IPS-18c (cell line): ENCODE results near the gene DNAI2.

ENCODE experiments used
- H3K4me3 ChIP-seq: 2 replicates; pipeline ENCODE4 v1.7.0; 2013; ENCODE audit warnings: low read depth, mild to moderate bottlenecking, low read length, moderate library complexity; ENCODE audit not compliant: insufficient read depth
- H3K9me3 ChIP-seq: one replicate; pipeline ENCODE4 v1.6.1; 2013; ENCODE audit warnings: mild to moderate bottlenecking, low read length, moderate library complexity; ENCODE audit not compliant: control insufficient read depth, insufficient read depth

DNAI2 gene, protein sequence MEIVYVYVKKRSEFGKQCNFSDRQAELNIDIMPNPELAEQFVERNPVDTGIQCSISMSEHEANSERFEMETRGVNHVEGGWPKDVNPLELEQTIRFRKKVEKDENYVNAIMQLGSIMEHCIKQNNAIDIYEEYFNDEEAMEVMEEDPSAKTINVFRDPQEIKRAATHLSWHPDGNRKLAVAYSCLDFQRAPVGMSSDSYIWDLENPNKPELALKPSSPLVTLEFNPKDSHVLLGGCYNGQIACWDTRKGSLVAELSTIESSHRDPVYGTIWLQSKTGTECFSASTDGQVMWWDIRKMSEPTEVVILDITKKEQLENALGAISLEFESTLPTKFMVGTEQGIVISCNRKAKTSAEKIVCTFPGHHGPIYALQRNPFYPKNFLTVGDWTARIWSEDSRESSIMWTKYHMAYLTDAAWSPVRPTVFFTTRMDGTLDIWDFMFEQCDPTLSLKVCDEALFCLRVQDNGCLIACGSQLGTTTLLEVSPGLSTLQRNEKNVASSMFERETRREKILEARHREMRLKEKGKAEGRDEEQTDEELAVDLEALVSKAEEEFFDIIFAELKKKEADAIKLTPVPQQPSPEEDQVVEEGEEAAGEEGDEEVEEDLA

DNA sequence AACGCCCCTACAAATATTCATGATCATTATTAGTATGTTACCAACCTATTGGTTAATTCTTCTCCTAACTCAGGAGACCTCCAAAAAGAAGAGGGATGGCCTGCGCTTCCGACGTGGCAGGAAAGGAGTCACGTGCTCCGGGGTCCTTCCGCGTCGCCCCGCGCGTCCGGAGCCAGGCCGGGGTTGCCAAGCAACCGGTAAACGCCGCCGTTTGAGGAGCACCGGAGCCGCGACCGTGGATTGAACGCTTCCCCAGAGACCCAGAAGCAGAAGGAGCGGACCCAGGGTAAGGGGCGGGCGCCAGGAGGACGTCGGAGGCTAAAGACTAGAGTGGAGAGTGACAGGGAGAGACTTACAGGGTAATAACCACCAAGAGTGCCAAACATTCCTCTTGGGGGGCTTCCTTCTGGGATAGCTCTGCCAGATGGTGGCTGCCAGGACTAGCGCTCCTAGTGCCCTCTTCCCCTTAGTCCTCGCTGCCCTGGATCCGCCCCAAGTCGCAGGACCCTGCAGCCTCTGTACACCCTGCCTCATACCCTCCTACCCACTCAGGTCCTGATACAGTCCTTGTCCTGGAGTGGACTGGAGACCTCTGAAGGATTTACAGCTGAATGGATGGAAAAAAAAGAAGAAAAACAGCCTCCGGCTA, at the start of gene DNAI2:
TSS of gene DNAI2 (plus strand) at position 175 of the 649 bp plus-strand sequence. CDS start 7,584 bp downstream, outside the sequence.
- Histone ChIP-seq H3K9me3 (peaks cover 2% of the 10 kb centered on the region), H3K4me3 (peak within 1 kb of the TSS; percentile 5)

GRCh38 chr17:74224959-74225725, 48.9 kb upstream of the DNAI2 start:
- Histone ChIP-seq H3K9me3 (no peaks in the 10 kb centered on the region), H3K4me3 (no peak overlapping the region)

GRCh38 chr17:74226252-74226651, 47.8 kb upstream of the DNAI2 start:
- H3K9me3 ChIP-seq = no peaks in the 10 kb centered on the region

GRCh38 chr17:74227271-74228080, 46.6 kb upstream of the DNAI2 start:
- Histone ChIP-seq H3K9me3 (no peaks in the 10 kb centered on the region), H3K4me3 (no peak overlapping the region)

More at GRCh38 chr17:74226252-74226651, 47.8 kb upstream of the DNAI2 start:
- H3K4me3 ChIP-seq = no peak overlapping the region

- Histone ChIP-seq H3K4me3 (no peak overlapping the region), H3K9me3 (no peaks in the 10 kb centered on the region)
These were observed 45.6 kb upstream of the DNAI2 start for GRCh38 chr17:74228306-74228978.

DNA sequence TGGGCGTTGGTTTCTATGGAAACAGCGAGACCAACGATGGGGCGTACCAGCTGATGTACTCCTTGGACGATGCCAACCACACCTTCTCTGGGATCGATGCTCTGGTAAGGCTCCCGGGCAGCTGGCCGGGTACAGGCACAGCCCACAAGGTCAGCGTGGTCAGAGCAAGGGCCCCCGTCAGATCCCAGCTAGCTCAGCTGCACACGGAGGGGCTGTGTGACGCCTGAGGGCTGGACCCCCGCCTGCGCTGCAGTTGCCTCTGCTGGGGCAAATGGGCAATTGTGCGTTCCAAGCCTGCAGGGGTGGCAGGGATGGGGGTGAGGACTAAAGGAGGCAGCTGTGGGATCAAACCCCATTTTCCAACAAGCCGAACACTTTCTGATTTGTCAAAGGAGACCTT, 43.1 kb upstream of the DNAI2 start:
- Histone ChIP-seq H3K4me3 (no peak overlapping the region), H3K9me3 (no peaks in the 10 kb centered on the region)

DNA sequence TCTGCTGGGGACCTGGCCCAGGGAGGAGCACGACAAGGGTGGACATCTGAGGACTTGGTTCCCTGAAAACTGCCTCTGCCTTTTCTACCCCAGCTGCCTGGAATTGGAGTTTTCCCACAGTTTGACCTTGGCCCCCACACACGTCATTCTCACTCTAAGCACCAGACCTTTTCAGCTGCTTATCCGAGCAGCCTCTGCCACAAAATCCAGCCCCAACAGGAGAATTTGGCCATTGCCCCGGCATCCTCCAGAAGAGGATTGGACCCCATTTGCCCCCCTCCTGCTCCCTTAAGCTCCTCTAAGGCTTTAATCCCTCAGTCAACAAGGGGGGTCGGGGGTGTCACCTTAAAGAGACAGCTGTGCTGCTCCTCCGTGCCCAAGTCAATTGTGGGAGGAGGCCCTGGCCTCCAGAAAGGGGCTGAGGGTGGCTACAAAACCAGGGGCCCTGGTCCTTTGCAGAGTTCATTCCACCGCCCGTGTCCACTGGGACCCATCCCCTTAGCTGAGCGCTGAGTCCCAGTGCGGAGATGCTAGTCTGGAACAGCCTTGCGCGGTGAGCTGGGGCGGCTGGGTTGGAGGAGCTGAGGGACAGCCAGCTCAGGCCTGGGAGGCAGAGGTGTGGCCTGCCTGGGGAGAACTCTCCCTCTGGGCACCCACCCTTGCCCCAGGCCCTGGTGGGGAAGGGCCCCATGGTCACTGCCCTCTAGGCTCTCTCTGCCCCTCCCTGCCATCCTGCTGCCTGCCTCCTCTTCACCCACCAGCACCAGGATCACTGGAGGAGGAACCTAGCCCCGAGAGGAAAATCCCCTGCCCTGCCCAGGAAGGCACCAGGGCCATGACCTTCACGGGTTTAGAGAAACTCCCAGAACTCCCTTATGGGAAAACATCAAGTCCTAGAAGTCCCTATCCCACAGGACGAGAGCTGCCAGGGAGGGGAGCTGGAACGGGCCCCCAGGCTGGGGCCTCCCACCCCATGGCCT, 41.8 kb upstream of the DNAI2 start:
- Histone ChIP-seq H3K4me3 (no peak overlapping the region), H3K9me3 (no peaks in the 10 kb centered on the region)

DNA sequence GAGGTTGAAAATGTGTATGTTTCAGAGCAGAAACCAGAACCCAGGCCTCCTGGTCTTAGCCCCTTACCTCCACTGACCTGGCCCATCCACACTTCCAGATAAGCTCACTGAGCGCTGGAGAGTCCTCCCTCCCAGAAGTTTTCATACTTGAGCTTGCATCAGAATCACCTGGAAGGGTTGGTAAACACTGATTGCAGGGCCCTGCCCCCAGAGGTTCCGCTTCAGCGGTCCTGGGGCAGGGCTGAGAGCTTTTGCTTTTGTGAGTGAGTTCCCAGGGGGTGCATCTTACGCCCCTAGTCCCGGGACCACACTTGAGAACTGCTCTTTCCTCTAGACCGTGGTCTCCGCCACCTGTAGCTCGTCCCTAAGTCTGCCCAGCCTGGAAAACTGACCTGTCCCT, 40.1 kb upstream of the DNAI2 start:
- Histone ChIP-seq H3K4me3 (no peak overlapping the region), H3K9me3 (no peaks in the 10 kb centered on the region)

DNA sequence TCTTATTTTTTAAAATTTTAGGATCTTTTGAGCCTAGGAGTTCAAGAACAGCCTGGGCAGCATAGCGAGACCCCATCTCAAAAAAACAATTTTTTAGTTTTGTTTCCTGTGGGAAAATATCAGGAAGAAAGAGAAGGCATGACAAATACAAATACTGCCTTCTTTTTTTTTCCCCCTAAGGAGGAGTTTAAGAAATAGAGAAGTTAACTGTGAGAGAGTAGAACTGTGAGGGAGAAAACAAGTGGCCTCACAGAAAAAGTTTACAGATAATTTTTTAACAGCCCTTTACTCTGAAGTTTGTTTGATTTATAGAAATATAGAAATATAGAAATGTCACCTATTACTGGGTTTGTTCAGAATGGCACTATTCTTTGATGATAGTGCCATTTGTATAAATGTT, 39.5 kb upstream of the DNAI2 start:
- Histone ChIP-seq H3K9me3 (no peaks in the 10 kb centered on the region), H3K4me3 (no peak overlapping the region)

DNA sequence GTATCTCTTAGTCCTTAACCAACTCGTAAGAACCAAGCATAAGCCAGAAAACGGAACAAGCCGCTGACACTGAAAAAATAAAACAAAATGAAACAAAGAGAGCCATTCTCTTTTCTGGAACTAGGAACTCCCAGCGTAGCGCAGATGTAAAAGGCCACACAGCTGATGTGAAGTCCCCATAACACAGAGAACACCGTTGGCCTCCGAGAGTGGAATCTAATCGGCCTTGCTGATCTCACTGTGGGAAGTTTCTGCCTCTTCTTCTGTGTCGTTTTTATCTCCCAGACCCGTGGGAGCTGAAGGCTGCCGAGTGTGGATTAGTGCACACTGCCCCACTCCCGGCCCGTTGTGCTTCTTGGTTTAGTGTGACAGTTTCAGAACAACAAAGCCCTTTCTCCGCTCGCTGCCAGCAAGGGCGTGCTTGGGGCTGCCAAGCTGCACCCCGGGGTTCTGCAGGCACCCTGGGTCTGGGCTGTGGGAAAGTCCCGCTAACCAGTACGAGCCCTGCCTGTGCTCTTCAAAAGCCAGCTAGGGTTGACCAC, 38.9 kb upstream of the DNAI2 start:
- H3K4me3 ChIP-seq = no peak overlapping the region
- no peaks in the 10 kb centered on the region for H3K9me3 ChIP-seq

GRCh38 chr17:74235911-74236371, 38.1 kb upstream of the DNAI2 start:
- no peaks in the 10 kb centered on the region for H3K9me3 ChIP-seq

DNA sequence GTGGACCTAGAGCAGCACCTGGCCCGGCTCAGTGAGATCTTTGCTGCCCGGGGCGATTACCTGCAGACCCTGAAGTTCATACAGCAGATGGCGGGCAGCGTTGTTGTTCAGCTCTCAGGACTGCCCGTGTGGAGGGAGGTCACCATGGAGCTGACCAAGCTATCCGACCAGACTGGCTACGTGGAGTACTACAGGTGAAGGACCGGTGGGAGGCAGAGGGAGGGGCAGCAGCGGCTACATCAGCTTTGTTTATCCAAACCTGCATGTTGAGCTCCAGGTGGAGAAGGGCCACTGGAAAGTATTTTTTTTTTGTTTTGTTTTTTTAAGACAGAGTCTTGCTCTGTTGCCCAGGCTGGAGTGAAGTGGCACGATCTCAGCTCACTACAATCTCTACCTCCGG, 36.7 kb upstream of the DNAI2 start:
- no peak overlapping the region for H3K4me3 ChIP-seq

More at GRCh38 chr17:74235911-74236371, 38.1 kb upstream of the DNAI2 start:
- no peak overlapping the region for H3K4me3 ChIP-seq

DNA sequence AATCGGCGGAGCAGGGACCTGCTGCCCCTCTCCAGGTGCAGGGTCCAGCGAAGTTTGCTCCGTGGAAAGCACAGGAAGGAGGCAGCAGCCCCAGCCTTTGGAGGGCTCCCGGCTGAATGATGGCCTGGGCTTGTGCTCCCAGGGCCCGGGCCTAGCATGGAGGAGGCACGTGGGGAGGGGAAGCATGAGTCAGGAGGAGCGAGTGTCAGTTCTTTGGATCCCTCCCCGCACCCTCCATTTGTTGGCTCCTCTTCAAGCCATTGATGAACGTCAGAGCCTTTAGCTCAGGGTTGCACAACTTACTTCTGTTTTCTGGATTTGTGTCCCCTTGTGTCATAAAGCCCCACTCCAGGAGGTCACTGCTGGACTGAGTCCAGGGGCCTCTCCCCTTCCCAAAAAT, 34.9 kb upstream of the DNAI2 start:
- Histone ChIP-seq H3K4me3 (no peak overlapping the region), H3K9me3 (no peaks in the 10 kb centered on the region)

More for the DNA sequence above, 36.7 kb upstream of the DNAI2 start:
- H3K9me3 ChIP-seq = no peaks in the 10 kb centered on the region

DNA sequence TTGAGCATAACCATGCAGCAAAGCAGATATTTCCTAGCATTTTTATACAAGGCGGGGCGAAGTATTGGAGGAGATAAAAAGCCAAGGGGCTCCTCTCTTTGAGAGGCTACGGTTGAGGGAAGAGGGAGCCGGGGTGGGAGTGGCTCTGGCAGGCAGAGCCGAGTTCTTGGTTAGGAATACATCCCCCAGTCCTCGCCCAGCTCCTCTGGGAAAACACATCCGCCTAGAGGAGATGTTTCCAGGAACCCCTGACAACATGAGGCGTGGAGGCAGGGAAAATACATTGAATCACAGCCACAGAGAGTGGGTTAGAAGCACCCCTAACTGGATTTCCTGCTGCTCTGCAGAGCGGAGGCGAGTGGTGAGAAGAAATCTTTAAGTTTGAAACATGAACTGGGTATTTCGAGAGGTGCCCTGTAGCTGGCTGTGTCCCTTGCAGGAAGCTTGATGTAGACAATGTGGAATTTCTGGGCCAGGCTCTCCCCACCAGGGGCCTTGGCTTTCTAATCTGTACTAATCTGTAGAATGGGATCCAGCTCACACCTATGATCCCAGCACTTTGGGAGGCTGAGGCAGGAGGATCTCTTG, 33.3 kb upstream of the DNAI2 start:
- no peak overlapping the region for H3K4me3 ChIP-seq
- no peaks in the 10 kb centered on the region for H3K9me3 ChIP-seq

- Histone ChIP-seq H3K9me3 (no peaks in the 10 kb centered on the region), H3K4me3 (no peak overlapping the region)
These were observed 32.6 kb upstream of the DNAI2 start for GRCh38 chr17:74241431-74241830.
